Upper lobe of left lung (tissue), 4 donors: ENCODE data around the gene FDXR.

ENCODE experiments used
- CTCF ChIP-seq, 6 experiments: fragments of 450-650 bp in 4 of 6; fragments of 200-600 bp in 2 of 6; sonication (generic) in 2 of 6; IDR thresholded peaks; one replicate each; pipeline ENCODE4 v1.5.1; 2016 to 2019; ENCODE audit warnings: antibody characterized with exemption in 6 of 6
- EP300 ChIP-seq, 4 donors: sonication (generic); formaldehyde crosslinking; IDR thresholded peaks; one replicate each; pipeline ENCODE4 v1.5.1; 2017; ENCODE audit warnings: antibody characterized with exemption in 4 of 4, control low read depth in 2 of 4
- POLR2A ChIP-seq, 4 donors: fragments of 450-650 bp; IDR thresholded peaks; one replicate each; pipeline ENCODE4 v1.5.1; 2016 to 2017; ENCODE audit warnings: antibody characterized with exemption in 4 of 4, mild to moderate bottlenecking in 2 of 4
- POLR2AphosphoS5 ChIP-seq, 2 donors: sonication (generic); formaldehyde crosslinking; IDR thresholded peaks; one replicate each; pipeline ENCODE4 v1.5.1; 2017; ENCODE audit warnings: antibody characterized with exemption in 2 of 2

- TF ChIP-seq CTCF (IDR thresholded peaks at IDR 0.05) (no peak), EP300 (IDR thresholded peaks at IDR 0.05) (no peak), POLR2A (IDR thresholded peaks at IDR 0.05) (no peak), POLR2AphosphoS5 (IDR thresholded peaks at IDR 0.05) (no peak)
Measured at GRCh38 chr17:74917430-74917829, 44.6 kb upstream of the FDXR start.
